Non-pigmented ciliary epithelial cell (primary cell): ENCODE measurements around the gene KCNK1.

Experiments
- DNase-seq: peaks from one replicate; pipeline ENCODE4 v3.0.0-alpha.2; 2010; ENCODE audit warnings: low read depth

KCNK1 gene

GRCh38 chr1:233704898-233705723 lies 91.2 kb downstream of the KCNK1 start:
- no peak for DNase-seq

DNA sequence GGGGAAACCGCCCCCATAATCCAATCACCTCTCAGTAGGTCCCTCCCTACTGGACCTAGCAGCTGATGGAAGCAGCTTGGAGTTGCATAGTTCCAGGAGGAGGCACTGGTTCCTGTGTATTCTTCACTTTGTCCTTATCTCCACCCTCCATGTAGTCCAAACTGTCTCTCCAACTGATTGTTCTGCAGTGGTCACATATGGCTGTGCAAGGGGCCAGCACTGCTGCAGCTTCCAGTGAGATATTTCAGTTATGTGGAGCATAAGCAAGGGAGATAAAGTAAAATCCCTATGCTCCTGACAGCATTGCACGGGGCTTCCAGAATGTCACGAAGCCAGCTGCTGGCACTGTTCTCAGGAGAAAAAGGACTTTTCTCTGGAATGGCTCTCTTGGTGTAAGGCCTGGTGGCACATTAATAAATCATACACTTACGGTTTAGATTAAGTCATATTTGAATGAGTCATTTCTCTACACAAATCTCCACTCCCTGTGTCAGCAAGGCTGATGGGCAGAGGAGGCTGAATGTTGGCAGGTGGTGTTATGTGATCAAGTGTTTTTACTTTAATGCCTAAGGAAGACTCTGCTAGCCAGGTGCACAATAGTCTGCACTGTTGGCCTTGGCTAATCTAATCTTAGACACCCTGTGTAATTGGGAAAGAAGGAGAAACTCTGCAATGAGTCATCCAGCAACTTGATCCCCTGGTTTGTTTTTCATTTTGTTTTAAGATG lies 93.4 kb downstream of the KCNK1 start:
- peak; percentile 11 for DNase-seq

- DNase-seq: no peak
These were observed 94.2 kb downstream of the KCNK1 start for GRCh38 chr1:233707880-233708815.

DNA sequence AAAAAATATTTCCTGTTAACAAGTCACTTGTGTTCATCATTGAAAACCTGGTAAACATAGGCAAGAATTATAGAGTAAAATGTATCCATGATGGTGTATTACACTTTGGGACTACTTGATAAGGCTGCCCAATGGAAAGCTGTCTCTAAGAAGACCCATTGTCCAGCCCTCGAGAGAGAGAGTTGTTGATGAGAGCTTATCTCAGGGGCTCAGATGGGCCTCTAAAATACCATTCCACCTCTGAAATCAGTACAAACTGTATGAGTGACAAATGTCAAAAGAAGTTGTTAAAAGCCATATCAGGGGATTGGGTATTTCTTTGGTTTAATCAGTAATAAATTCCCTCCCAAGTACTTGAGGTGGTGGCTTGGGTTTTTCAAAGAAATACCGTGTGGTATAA lies 96.1 kb downstream of the KCNK1 start:
- no peak for DNase-seq

- DNase-seq: no peak
These were observed 96.6 kb downstream of the KCNK1 start for GRCh38 chr1:233710507-233710906.

- no peak for DNase-seq
These were observed 100.8 kb downstream of the KCNK1 start for GRCh38 chr1:233714631-233715217.

- DNase-seq: no peak
These were observed 104.2 kb downstream of the KCNK1 start for GRCh38 chr1:233718057-233718456.

DNA sequence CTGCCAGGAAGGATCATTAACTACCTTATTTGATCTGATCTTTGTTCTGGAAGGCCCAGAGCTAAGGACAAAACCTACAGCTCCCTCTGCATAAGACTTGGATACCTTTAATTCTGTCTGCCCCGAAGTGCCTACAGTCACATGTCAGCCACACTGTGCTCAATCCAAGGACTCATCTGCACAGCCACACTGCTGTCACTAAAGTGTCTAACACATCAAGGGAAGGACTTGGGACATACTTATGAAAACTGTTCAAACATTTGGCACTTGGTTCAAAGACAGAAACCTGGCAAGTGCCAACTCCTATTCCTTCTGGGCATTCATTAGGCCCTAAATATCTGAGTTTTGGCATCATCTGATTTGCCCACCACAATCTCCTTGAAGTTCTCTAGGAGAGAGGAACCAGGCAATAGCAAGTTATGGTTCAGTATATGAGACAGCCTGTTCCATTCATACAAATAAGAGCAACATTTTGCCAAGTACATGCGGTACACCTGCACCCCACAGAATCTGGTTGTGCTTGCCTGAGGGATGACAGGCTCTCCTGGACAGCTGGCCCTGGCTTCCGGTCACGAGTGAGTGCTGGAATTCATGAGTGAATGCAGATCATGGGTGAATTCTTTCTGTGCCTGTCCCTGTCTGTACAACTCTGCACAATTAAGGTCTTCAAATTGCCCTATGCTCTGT lies 105.9 kb downstream of the KCNK1 start:
- no peak for DNase-seq

DNA sequence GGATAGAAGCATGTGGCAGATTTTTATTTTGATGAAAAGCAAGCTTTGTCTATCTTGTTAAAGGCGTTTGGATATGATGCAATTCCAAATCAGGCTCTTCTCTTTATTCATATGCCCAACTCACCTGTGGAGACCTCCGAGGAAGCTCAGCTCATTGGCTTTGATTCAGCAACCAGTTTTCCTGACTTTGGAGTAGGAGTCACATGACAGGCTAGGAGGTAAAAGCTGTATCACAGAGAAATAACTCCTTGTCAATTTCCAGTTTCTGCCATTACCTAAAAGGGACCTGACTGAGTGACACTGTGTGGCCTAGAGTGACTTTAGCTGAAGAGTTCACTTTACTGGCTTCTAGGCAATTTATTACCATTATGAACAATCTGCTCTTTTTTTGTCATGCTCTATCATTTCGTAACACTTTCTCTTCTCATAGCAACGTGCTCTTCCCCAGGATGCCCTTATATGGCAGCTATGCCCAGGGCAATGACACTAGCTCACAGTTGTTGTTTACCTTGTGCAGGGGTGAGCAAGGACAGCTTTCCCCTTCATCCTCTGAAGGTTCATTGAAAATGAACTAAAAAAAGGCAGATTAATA lies 107.2 kb downstream of the KCNK1 start:
- no peak for DNase-seq
